Neuronal stem cell (in vitro differentiated cells): ENCODE data around the gene PHACTR4.

Experiments used
- DNase-seq: peaks from one replicate; pipeline ENCODE4 v3.0.0-alpha.2; 2013; ENCODE audit warnings: low spot score
- H2AFZ ChIP-seq: one replicate; pipeline ENCODE4 v1.6.1; 2013; ENCODE audit warnings: mild to moderate bottlenecking, low read length, inconsistent platforms
- H2AK5ac ChIP-seq: 2 replicates; pipeline ENCODE4 v1.6.1; 2013; ENCODE audit warnings: low read depth, mild to moderate bottlenecking, inconsistent platforms, low read length, moderate library complexity, mixed read lengths
- H2BK120ac ChIP-seq: 2 replicates; pipeline ENCODE4 v1.6.1; 2013; ENCODE audit warnings: low read depth, mild to moderate bottlenecking, inconsistent platforms, low read length, moderate library complexity, mixed read lengths
- H2BK12ac ChIP-seq: one replicate; pipeline ENCODE4 v1.6.1; 2013; ENCODE audit warnings: low read length, inconsistent platforms
- H2BK15ac ChIP-seq: 2 replicates; pipeline ENCODE4 v1.6.1; 2013; ENCODE audit warnings: mild to moderate bottlenecking, low read length, inconsistent platforms, mixed read lengths
- H2BK5ac ChIP-seq: one replicate; pipeline ENCODE4 v1.6.1; 2013; ENCODE audit warnings: inconsistent platforms, mild to moderate bottlenecking, low read length, moderate library complexity
- H3K14ac ChIP-seq: one replicate; pipeline ENCODE4 v1.6.1; 2013; ENCODE audit warnings: low read length, inconsistent platforms
- H3K18ac ChIP-seq: 2 replicates; pipeline ENCODE4 v1.6.1; 2013; ENCODE audit warnings: low read length, inconsistent platforms
- H3K23ac ChIP-seq: 2 replicates; pipeline ENCODE4 v1.6.1; 2013; ENCODE audit warnings: low read depth, mild to moderate bottlenecking, mixed read lengths, low read length, inconsistent platforms; ENCODE audit not compliant: poor library complexity
- H3K27ac ChIP-seq: replicated peaks from 3 replicates; pipeline ENCODE4 v1.5.1; 2013; ENCODE audit warnings: low read length, inconsistent platforms
- H3K27me3 ChIP-seq, 3 experiments: 2 replicates each; pipeline ENCODE4 v1.6.1; 2013; ENCODE audit warnings: low read length in 3 of 3, mild to moderate bottlenecking in 2 of 3, inconsistent platforms in 1 of 3, low read depth in 1 of 3, mixed read lengths in 1 of 3, moderate library complexity in 1 of 3; ENCODE audit not compliant: control insufficient read depth in 3 of 3, insufficient read depth in 3 of 3
- H3K36me3 ChIP-seq, 2 donors: replicated peaks in 1 of 2; 2 replicates each; pipeline ENCODE4 v1.6.1; 2013; ENCODE audit warnings: low read length in 2 of 2; ENCODE audit not compliant: control insufficient read depth in 2 of 2, insufficient read depth in 2 of 2
- H3K4ac ChIP-seq: 2 replicates; pipeline ENCODE4 v1.6.1; 2013; ENCODE audit warnings: inconsistent platforms, mild to moderate bottlenecking, low read length, moderate library complexity
- H3K4me1 ChIP-seq, 2 donors: 1 replicate in 1 of 2; 2 replicates in 1 of 2; pipeline ENCODE4 v1.6.1; 2013; ENCODE audit warnings: low read length in 2 of 2, low read depth in 1 of 2; ENCODE audit not compliant: control insufficient read depth in 2 of 2, insufficient read depth in 1 of 2
- H3K4me2 ChIP-seq: one replicate; pipeline ENCODE4 v1.6.1; 2013; ENCODE audit warnings: mild to moderate bottlenecking, low read length, inconsistent platforms; ENCODE audit not compliant: insufficient read depth, poor library complexity, severe bottlenecking
- H3K4me3 ChIP-seq, 2 donors: 2 replicates each; pipeline ENCODE4 v1.5.1; 2013; ENCODE audit warnings: low read length in 2 of 2, mild to moderate bottlenecking in 2 of 2, inconsistent platforms in 1 of 2, moderate library complexity in 1 of 2
- H3K79me1 ChIP-seq: one replicate; pipeline ENCODE4 v1.6.1; 2013; ENCODE audit warnings: low read depth, mild to moderate bottlenecking, inconsistent platforms, low read length, moderate library complexity
- H3K9ac ChIP-seq: one replicate; pipeline ENCODE4 v1.6.1; 2013; ENCODE audit warnings: mild to moderate bottlenecking, low read depth, low read length, inconsistent platforms; ENCODE audit not compliant: poor library complexity
- H3K9me3 ChIP-seq, 2 donors: replicated peaks in 1 of 2; 2 replicates each; pipeline versions ENCODE3 to v1.6.1; 2013; ENCODE audit warnings: low read length in 2 of 2, mild to moderate bottlenecking in 2 of 2, inconsistent platforms in 1 of 2, low read depth in 1 of 2, mixed read lengths in 1 of 2, moderate library complexity in 1 of 2; ENCODE audit not compliant: control insufficient read depth in 2 of 2, insufficient read depth in 1 of 2
- H4K8ac ChIP-seq: one replicate; pipeline ENCODE4 v1.6.1; 2013; ENCODE audit warnings: low read depth, mild to moderate bottlenecking, inconsistent platforms, low read length, moderate library complexity
- H4K91ac ChIP-seq: one replicate; pipeline ENCODE4 v1.6.1; 2013; ENCODE audit warnings: low read length, low read depth, mild to moderate bottlenecking, inconsistent platforms; ENCODE audit not compliant: poor library complexity
- WGBS, 2 donors: extraction: QIAGEN DNeasy Blood & Tissue Kit; methylation state at CpG; one replicate each; pipeline ENCODE4 v1.1.7; 2013; ENCODE audit warnings: missing lambda C conversion rate in 2 of 2, mixed read lengths in 1 of 2; ENCODE audit not compliant: insufficient read length in 2 of 2, insufficient replicate concordance in 1 of 2; ENCODE audit errors: extremely low coverage in 2 of 2; 5-methylcytosine and 5-hydroxymethylcytosine counted together

PHACTR4 gene

GRCh38 chr1:28338897-28339296 lies 30.6 kb upstream of the PHACTR4 start:
- no peak overlapping the region for H3K14ac ChIP-seq
- H3K4me3 ChIP-seq, result no peak overlapping the region
- H3K27ac ChIP-seq, result no peak overlapping the region
- no peak overlapping the region for H2BK5ac ChIP-seq
- no peak overlapping the region for H3K23ac ChIP-seq
- H2BK120ac ChIP-seq, result no peak overlapping the region
- H3K79me1 ChIP-seq, result peaks cover 3% of the 10 kb centered on the region
- H3K9ac ChIP-seq, result no peak overlapping the region
- H2AK5ac ChIP-seq, result no peak overlapping the region
- no peak overlapping the region for H2BK12ac ChIP-seq
- H3K9me3 ChIP-seq, result no peaks in the 10 kb centered on the region
- H3K36me3 ChIP-seq, result peaks cover 11 to 23% of the 10 kb centered on the region in 2 donors
- H3K27me3 ChIP-seq, result no peaks in the 10 kb centered on the region
- no peak for DNase-seq
- no peak overlapping the region for H4K91ac ChIP-seq
- no peak overlapping the region for H3K4me2 ChIP-seq
- no CpG with 5 or more reads among the region's 3 CpGs for WGBS, 2 donors
- H4K8ac ChIP-seq, result no peak overlapping the region
- no peaks in the 10 kb centered on the region for H3K4me1 ChIP-seq
- no peak overlapping the region for H3K4ac ChIP-seq
- H2AFZ ChIP-seq, result no peak overlapping the region
- no peak overlapping the region for H3K18ac ChIP-seq
- H2BK15ac ChIP-seq, result no peak overlapping the region

- no peaks in the 10 kb centered on the region for H3K4me1 ChIP-seq
- WGBS, 2 donors, result no CpG with 5 or more reads among the region's 10 CpGs
- H3K4me3 ChIP-seq, result no peak overlapping the region
Observed at GRCh38 chr1:28339551-28339950, 30.0 kb upstream of the PHACTR4 start.

GRCh38 chr1:28340221-28340974 lies 29.1 kb upstream of the PHACTR4 start:
- Histone ChIP-seq H4K91ac (no peak overlapping the region), H2BK12ac (no peak overlapping the region), H2AFZ (no peak overlapping the region), H2BK120ac (no peak overlapping the region), H2BK5ac (no peak overlapping the region), H3K9me3 (no peaks in the 10 kb centered on the region), H3K4me1 (no peaks in the 10 kb centered on the region), H3K9ac (no peak overlapping the region), H3K4me2 (no peak overlapping the region), H3K14ac (no peak overlapping the region), H3K23ac (no peak overlapping the region), H3K79me1 (no peaks in the 10 kb centered on the region), H3K27ac (no peak overlapping the region), H3K18ac (no peak overlapping the region), H4K8ac (no peak overlapping the region), H3K4me3 (no peak overlapping the region), H2AK5ac (no peak overlapping the region), H3K36me3 (peaks cover 3 to 9% of the 10 kb centered on the region in 2 donors), H3K27me3 (no peaks in the 10 kb centered on the region), H2BK15ac (no peak overlapping the region), H3K4ac (no peak overlapping the region)
- no peak for DNase-seq
- WGBS, 2 donors, result no CpG with 5 or more reads among the region's 4 CpGs

More at GRCh38 chr1:28339551-28339950, 30.0 kb upstream of the PHACTR4 start:
- H2BK12ac ChIP-seq, result no peak overlapping the region
- H2BK15ac ChIP-seq, result no peak overlapping the region
- H3K4me2 ChIP-seq, result no peak overlapping the region
- peaks cover under 1% of the 10 kb centered on the region for H3K79me1 ChIP-seq
- H2BK120ac ChIP-seq, result no peak overlapping the region
- DNase-seq, result no peak
- H3K14ac ChIP-seq, result no peak overlapping the region
- H3K23ac ChIP-seq, result no peak overlapping the region
- no peak overlapping the region for H2BK5ac ChIP-seq
- H3K36me3 ChIP-seq, result peaks cover 8 to 17% of the 10 kb centered on the region in 2 donors
- no peak overlapping the region for H3K27ac ChIP-seq
- no peak overlapping the region for H2AFZ ChIP-seq
- no peak overlapping the region for H3K18ac ChIP-seq
- no peaks in the 10 kb centered on the region for H3K9me3 ChIP-seq
- H3K27me3 ChIP-seq, result no peaks in the 10 kb centered on the region
- no peak overlapping the region for H3K4ac ChIP-seq
- no peak overlapping the region for H3K9ac ChIP-seq
- no peak overlapping the region for H4K91ac ChIP-seq
- no peak overlapping the region for H4K8ac ChIP-seq
- H2AK5ac ChIP-seq, result no peak overlapping the region

- Histone ChIP-seq H4K8ac (no peak overlapping the region), H3K27me3 (no peaks in the 10 kb centered on the region), H3K9ac (no peak overlapping the region), H3K4me3 (no peak overlapping the region), H3K18ac (no peak overlapping the region), H3K23ac (no peak overlapping the region), H3K9me3 (no peaks in the 10 kb centered on the region), H3K36me3 (no peaks in the 10 kb centered on the region), H3K14ac (no peak overlapping the region), H4K91ac (no peak overlapping the region), H3K27ac (no peak overlapping the region), H2BK15ac (no peak overlapping the region), H2AK5ac (no peak overlapping the region), H3K4me2 (no peak overlapping the region), H3K79me1 (no peaks in the 10 kb centered on the region), H2AFZ (no peak overlapping the region), H2BK120ac (no peak overlapping the region), H2BK5ac (no peak overlapping the region), H3K4ac (no peak overlapping the region), H2BK12ac (no peak overlapping the region), H3K4me1 (no peaks in the 10 kb centered on the region)
- no CpG with 5 or more reads among the region's 2 CpGs for WGBS, 2 donors
- no peak for DNase-seq
Observed at GRCh38 chr1:28341591-28341990, 27.9 kb upstream of the PHACTR4 start.
